GM10266 (cell line): ENCODE measurements around the gene PGM1.

Experiments used
- DNase-seq: peaks from one replicate; pipeline ENCODE4 v3.0.0; 2012; ENCODE audit errors: extremely low spot score
- TF ChIP-seq, protein P1 (sequence below): IDR thresholded peaks from 2 replicates; pipeline ENCODE4 v1.5.1; 2012; ENCODE audit warnings: mild to moderate bottlenecking, low read depth; ENCODE audit not compliant: control insufficient read depth, insufficient read depth; ENCODE audit errors: missing control alignments

PGM1 gene

DNA sequence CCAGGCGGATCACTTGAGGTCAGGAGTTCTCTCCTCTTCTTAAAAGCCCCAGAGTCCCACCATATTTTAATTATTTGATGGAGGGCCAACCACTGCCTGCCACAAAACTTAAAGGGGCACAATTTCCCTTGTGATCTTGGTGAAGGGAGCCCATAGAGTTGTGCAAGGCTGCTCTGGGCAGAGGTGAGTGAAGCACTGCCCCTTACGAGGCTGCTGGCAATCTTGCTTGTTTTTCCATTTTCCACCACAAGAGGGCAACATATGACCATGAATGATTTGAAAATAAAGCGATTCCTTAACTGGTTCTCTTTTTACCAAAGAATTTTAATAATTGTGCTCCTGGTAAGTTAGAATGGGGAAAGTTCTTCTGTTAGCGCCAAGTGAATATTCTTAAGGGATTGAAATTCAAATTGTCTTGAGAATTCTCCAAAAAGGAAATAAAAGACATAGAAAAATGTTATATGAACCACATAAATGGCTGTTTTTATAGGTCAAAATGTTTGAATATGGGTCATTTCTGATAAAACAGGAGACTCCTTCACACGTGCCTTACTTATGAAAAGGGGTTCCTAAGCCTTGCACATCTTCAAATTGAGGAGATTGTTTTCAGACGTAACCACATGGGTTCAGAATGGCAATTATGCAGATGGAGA, 22.7 kb downstream of the PGM1 start:
- TF ChIP-seq, protein P1, sequence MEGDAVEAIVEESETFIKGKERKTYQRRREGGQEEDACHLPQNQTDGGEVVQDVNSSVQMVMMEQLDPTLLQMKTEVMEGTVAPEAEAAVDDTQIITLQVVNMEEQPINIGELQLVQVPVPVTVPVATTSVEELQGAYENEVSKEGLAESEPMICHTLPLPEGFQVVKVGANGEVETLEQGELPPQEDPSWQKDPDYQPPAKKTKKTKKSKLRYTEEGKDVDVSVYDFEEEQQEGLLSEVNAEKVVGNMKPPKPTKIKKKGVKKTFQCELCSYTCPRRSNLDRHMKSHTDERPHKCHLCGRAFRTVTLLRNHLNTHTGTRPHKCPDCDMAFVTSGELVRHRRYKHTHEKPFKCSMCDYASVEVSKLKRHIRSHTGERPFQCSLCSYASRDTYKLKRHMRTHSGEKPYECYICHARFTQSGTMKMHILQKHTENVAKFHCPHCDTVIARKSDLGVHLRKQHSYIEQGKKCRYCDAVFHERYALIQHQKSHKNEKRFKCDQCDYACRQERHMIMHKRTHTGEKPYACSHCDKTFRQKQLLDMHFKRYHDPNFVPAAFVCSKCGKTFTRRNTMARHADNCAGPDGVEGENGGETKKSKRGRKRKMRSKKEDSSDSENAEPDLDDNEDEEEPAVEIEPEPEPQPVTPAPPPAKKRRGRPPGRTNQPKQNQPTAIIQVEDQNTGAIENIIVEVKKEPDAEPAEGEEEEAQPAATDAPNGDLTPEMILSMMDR = peak; percentile 74
- peak; percentile 49 for DNase-seq

GRCh38 chr1:63617450-63617849, 24.2 kb downstream of the PGM1 start:
- TF ChIP-seq, protein P1 = no peak
- no peak for DNase-seq

DNA sequence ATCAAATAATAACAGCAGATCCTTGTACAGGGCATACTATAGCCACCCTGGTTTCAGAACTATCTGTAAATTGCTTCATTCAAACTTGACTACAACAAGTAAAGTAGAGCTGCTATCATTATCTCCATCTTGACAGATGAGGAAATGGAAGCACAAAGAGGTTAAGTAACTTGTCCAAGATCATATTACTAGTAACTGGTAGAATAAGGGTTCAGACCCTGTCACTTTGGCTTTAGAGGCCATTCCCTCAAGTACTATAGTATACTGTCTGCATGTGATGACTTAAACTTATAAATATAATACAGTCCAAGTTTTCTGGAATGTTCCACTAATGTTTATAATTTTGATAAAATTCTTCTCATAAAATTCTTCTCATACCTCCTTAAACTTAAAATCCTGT, 24.8 kb downstream of the PGM1 start:
- no peak for DNase-seq
- TF ChIP-seq, protein P1 = no peak

- TF ChIP-seq, protein P1 = no peak
- DNase-seq = no peak
Observed at GRCh38 chr1:63619558-63619957, 26.3 kb downstream of the PGM1 start.

DNA sequence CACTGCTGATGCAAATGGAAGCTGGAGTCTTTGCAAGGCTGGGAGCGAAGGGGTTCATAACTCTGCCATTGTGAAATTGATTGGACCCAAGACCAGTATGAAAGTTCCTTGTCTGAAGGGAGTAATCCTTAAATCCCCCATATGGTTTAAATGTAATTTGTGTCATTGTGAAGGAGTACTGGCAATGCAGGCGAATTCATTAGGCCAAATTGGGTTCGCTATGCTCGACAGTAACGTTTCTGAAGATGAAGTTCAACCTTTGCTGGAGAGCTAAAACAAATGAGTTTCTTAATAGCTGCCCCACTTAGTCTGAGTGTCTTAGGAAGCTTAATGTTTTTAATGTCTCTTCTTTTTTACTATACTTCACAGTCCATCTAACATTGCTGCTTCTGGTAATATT, 27.5 kb downstream of the PGM1 start:
- DNase-seq = no peak
- TF ChIP-seq, protein P1 = no peak

GRCh38 chr1:63621075-63621474, 27.9 kb downstream of the PGM1 start:
- TF ChIP-seq, protein P1 = no peak
- no peak for DNase-seq

DNA sequence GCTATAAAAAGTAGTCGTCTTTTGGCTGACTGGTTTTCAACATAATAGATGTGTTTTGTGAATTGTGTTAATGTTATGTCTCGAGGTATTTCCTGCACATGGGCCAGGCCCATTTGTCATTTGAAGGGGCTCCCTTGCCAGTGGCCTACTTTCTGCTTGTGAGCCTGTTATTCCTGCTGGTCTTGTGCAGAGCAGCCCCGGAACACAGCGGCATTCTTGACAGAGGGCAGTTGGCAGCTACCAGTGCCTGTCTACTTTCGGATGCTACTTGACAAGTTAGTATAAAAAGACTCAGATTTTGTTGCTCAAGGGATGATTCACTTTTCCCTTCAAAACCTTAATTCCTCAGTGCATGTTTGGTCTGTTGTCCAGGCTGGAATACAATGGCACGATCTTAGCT, 28.5 kb downstream of the PGM1 start:
- TF ChIP-seq, protein P1 = no peak
- no peak for DNase-seq
